Fibroblast of peridontal ligament (primary cell): ENCODE data around the gene ANKRD2.
"Not testable (repeated sequence)": the region's sequence is repeated elsewhere in the genome, so short reads cannot be mapped to it uniquely, and the experiment has no call there.

Source experiments
- DNase-seq: peaks from one replicate; pipeline ENCODE4 v3.0.0-alpha.2; 2010; ENCODE audit errors: extremely low read depth

ANKRD2 gene

GRCh38 chr10:97546456-97547270 is 25.9 kb upstream of the ANKRD2 start:
- no peak for DNase-seq

GRCh38 chr10:97547271-97547600 is 25.3 kb upstream of the ANKRD2 start:
- DNase-seq = no peak

- no peak for DNase-seq
These were observed 24.6 kb upstream of the ANKRD2 start for GRCh38 chr10:97547962-97548361.

GRCh38 chr10:97548828-97549455 is 23.6 kb upstream of the ANKRD2 start:
- no peak for DNase-seq

GRCh38 chr10:97549587-97550322 is 22.8 kb upstream of the ANKRD2 start:
- DNase-seq = no peak

- no peak for DNase-seq
These were observed 22.0 kb upstream of the ANKRD2 start for GRCh38 chr10:97550336-97551149.

- no peak for DNase-seq
These were observed 21.3 kb upstream of the ANKRD2 start for GRCh38 chr10:97551271-97551670.

- peak; percentile 77 for DNase-seq
These were observed 19.0 kb upstream of the ANKRD2 start for GRCh38 chr10:97553575-97554031.

GRCh38 chr10:97554336-97554735 is 18.2 kb upstream of the ANKRD2 start:
- not testable (repeated sequence) for DNase-seq

GRCh38 chr10:97555541-97555940 is 17.0 kb upstream of the ANKRD2 start:
- not testable (repeated sequence) for DNase-seq

GRCh38 chr10:97560731-97561381 is 11.7 kb upstream of the ANKRD2 start:
- not testable (repeated sequence) for DNase-seq

GRCh38 chr10:97561386-97562077 is 11.0 kb upstream of the ANKRD2 start:
- not testable (repeated sequence) for DNase-seq

GRCh38 chr10:97562329-97562728 is 10.2 kb upstream of the ANKRD2 start:
- not testable (repeated sequence) for DNase-seq

- DNase-seq = no peak
These were observed 9.2 kb upstream of the ANKRD2 start for GRCh38 chr10:97563337-97563736.

- DNase-seq = no peak
These were observed 7.8 kb upstream of the ANKRD2 start for GRCh38 chr10:97564776-97565175.

- no peak for DNase-seq
These were observed 6.1 kb upstream of the ANKRD2 start for GRCh38 chr10:97566336-97566996.

GRCh38 chr10:97567891-97568290 is 4.7 kb upstream of the ANKRD2 start:
- no peak for DNase-seq

- no peak for DNase-seq
These were observed 2.3 kb upstream of the ANKRD2 start for GRCh38 chr10:97570146-97570788.

GRCh38 chr10:97570789-97571471 is 1.6 kb upstream of the ANKRD2 start:
- no peak for DNase-seq
